Testis (tissue), 2 donors: ENCODE measurements around the gene SHB.

Source experiments
- CTCF ChIP-seq, 3 experiments: fragments of 450-650 bp in 2 of 3; fragments of 200-600 bp in 1 of 3; sonication (generic) in 1 of 3; IDR thresholded peaks; one replicate each; pipeline ENCODE4 v1.5.1; 2016 to 2019; ENCODE audit warnings: antibody characterized with exemption in 3 of 3, mild to moderate bottlenecking in 2 of 3, moderate library complexity in 1 of 3
- POLR2A ChIP-seq: fragments of 450-650 bp; IDR thresholded peaks from one replicate; pipeline ENCODE4 v1.6.1; 2017; ENCODE audit warnings: antibody characterized with exemption, mild to moderate bottlenecking, moderate library complexity

- no peak for TF ChIP-seq CTCF (IDR thresholded peaks at IDR 0.05)
- TF ChIP-seq POLR2A = no peak
Measured at GRCh38 chr9:38025166-38025565, 43.9 kb downstream of the SHB start.
